Mucosa of stomach (tissue), 1 donor: Measurements from ENCODE around the gene GSC2.

Experiments used
- H3K27me3 ChIP-seq: one replicate; pipeline ENCODE4 v1.7.0; 2013; ENCODE audit warnings: mild to moderate bottlenecking, low read length; ENCODE audit not compliant: control insufficient read depth, insufficient read depth
- H3K36me3 ChIP-seq: one replicate; pipeline ENCODE4 v1.7.0; 2013; ENCODE audit warnings: low read length; ENCODE audit not compliant: control insufficient read depth, insufficient read depth
- H3K4me1 ChIP-seq: one replicate; pipeline ENCODE4 v1.7.0; 2013; ENCODE audit warnings: mild to moderate bottlenecking, low read length; ENCODE audit not compliant: control insufficient read depth, insufficient read depth
- H3K4me3 ChIP-seq: one replicate; pipeline ENCODE4 v1.7.0; 2013; ENCODE audit warnings: low read length
- H3K9ac ChIP-seq: one replicate; pipeline ENCODE4 v1.7.0; 2013; ENCODE audit warnings: mild to moderate bottlenecking, low read length, moderate library complexity
- H3K9me3 ChIP-seq: one replicate; pipeline ENCODE4 v1.7.0; 2013; ENCODE audit warnings: mild to moderate bottlenecking, low read length, moderate library complexity; ENCODE audit not compliant: control insufficient read depth
- donor health status: Pancreatic carcinoma.

The GSC2 gene

GRCh38 chr22:19146215-19146968, 3.7 kb downstream of the GSC2 start:
- Histone ChIP-seq H3K36me3 (no peaks in the 10 kb centered on the region), H3K9me3 (no peaks in the 10 kb centered on the region), H3K9ac (no peak overlapping the region), H3K4me1 (peaks cover 8% of the 10 kb centered on the region), H3K4me3 (no peak overlapping the region), H3K27me3 (peaks cover 39% of the 10 kb centered on the region)

- Histone ChIP-seq H3K9me3 (no peaks in the 10 kb centered on the region), H3K36me3 (peaks cover 18% of the 10 kb centered on the region), H3K4me3 (peak overlapping the region; percentile 91), H3K4me1 (peaks cover 8% of the 10 kb centered on the region), H3K27me3 (peaks cover 22% of the 10 kb centered on the region), H3K9ac (peak overlapping the region; percentile 85)
Measured at GRCh38 chr22:19143967-19144400, 6.1 kb downstream of the GSC2 start.

DNA sequence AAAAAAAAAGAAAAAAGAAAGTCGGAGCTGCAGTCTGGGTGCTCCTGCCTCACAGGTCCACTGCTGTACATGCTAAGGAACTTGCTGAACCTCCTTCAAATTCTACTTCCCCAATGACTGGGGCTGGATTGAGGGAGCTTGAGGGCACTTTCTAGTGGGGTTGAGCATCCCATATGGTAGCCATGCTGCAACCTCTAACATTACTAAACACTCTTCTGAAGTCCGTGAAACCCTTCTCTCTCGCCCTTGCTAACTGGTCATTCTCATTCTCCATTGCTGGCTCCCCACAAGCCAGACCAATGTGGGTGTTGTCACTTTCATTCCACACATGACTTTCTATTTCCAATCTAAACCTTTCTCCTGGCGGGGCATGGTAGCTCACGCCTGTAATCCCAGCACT, 6.9 kb downstream of the GSC2 start:
- H3K27me3 ChIP-seq, result peaks cover 14% of the 10 kb centered on the region
- no peak overlapping the region for H3K9ac ChIP-seq
- H3K4me1 ChIP-seq, result peaks cover 8% of the 10 kb centered on the region
- H3K9me3 ChIP-seq, result no peaks in the 10 kb centered on the region
- peaks cover 25% of the 10 kb centered on the region for H3K36me3 ChIP-seq
- H3K4me3 ChIP-seq, result no peak overlapping the region

GRCh38 chr22:19142394-19142793, 7.7 kb downstream of the GSC2 start:
- Histone ChIP-seq H3K36me3 (peaks cover 30% of the 10 kb centered on the region), H3K4me3 (no peak overlapping the region), H3K9me3 (no peaks in the 10 kb centered on the region), H3K9ac (no peak overlapping the region), H3K4me1 (peaks cover 8% of the 10 kb centered on the region), H3K27me3 (peaks cover 6% of the 10 kb centered on the region)

- Histone ChIP-seq H3K9ac (no peak overlapping the region), H3K4me3 (no peak overlapping the region), H3K36me3 (peaks cover 30% of the 10 kb centered on the region), H3K4me1 (peaks cover 8% of the 10 kb centered on the region), H3K9me3 (no peaks in the 10 kb centered on the region), H3K27me3 (no peaks in the 10 kb centered on the region)
Measured at GRCh38 chr22:19139974-19140373, 10.1 kb downstream of the GSC2 start.

DNA sequence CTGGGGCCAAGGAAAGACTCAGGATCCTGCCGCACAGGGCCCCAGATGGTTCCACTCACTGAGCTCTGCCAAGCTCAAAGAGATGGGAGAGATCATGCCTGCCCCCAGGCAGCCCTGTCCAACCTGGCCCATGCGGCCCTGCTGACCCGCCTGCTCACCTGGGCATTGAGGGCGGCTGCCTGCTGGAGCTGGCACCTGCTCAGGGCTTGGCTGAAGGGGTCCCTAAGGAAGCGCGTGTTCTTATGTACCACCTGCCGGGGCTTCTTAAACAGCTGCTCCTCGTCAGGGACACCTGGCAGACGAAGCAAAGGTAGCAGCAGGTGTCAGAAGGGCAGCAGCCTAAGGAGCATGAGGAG, 11.1 kb downstream of the GSC2 start:
- peaks cover 8% of the 10 kb centered on the region for H3K4me1 ChIP-seq
- no peaks in the 10 kb centered on the region for H3K9me3 ChIP-seq
- H3K27me3 ChIP-seq, result no peaks in the 10 kb centered on the region
- H3K4me3 ChIP-seq, result no peak overlapping the region
- no peak overlapping the region for H3K9ac ChIP-seq
- H3K36me3 ChIP-seq, result peaks cover 30% of the 10 kb centered on the region

- H3K9ac ChIP-seq, result no peak overlapping the region
- H3K27me3 ChIP-seq, result no peaks in the 10 kb centered on the region
- H3K9me3 ChIP-seq, result no peaks in the 10 kb centered on the region
- H3K36me3 ChIP-seq, result peaks cover 30% of the 10 kb centered on the region
- peaks cover 3% of the 10 kb centered on the region for H3K4me1 ChIP-seq
- H3K4me3 ChIP-seq, result no peak overlapping the region
Measured at GRCh38 chr22:19138217-19139000, 11.7 kb downstream of the GSC2 start.

DNA sequence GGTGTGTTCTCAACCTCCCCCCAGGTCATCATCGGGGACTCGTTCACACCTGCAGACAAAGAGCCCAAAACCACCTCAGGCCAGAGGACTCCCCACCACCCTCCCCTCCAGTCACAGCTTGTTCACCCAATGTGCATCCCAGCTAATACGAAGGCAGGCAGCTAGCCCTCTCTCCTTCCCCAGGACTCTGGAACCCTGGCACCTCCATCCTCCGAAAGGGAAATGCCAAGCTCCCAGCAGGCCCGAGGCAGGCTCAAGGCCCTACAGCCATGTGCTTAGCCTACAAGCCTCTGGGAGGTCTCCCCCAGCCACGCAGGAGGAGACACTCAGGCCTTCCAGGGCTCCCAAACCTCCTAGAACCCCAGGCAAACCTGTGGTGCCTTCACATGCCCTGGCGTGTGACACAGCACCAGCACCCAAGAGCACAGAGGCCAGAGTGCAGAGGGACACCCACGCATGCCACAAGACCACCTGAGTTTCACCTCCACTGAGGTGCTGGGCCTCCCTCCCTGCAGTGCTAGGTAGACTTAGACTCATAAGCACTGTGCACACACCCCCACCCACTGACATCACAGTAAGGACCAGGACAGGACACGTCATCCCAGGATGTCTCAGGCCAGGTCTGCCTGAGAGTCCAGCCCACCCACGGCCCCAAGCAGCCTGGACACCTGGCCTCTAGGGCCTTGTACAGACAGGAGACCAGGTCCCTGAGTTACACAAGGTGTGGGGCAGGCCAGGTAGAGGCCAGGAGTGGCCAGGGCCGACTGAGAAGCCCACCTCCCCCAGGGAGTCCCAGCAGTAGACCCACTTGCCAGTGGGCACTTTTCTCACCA, 12.5 kb downstream of the GSC2 start:
- Histone ChIP-seq H3K9me3 (no peaks in the 10 kb centered on the region), H3K4me1 (no peaks in the 10 kb centered on the region), H3K27me3 (no peaks in the 10 kb centered on the region), H3K4me3 (no peak overlapping the region), H3K36me3 (peaks cover 30% of the 10 kb centered on the region), H3K9ac (no peak overlapping the region)

DNA sequence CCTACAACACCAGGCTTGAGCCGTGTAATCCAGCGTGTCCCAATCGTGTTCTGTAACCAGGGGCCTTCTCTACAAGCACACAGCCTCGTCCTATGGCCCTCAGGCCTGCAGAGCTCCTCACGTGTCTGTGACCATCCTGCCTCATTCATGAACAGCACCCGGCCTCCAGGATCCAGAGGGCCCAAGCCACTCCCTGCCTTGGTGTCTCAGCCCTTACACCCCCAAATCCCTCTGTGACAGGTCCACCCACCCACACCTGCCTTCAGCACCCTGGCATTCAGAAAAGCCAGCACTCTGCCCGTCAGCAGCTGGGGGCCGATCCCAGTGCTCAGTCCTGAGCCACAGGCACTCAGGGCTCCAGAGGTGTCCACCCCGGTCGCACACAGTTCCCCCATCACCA, 13.2 kb downstream of the GSC2 start:
- H3K9ac ChIP-seq, result no peak overlapping the region
- no peaks in the 10 kb centered on the region for H3K4me1 ChIP-seq
- peaks cover 30% of the 10 kb centered on the region for H3K36me3 ChIP-seq
- H3K27me3 ChIP-seq, result no peaks in the 10 kb centered on the region
- H3K4me3 ChIP-seq, result no peak overlapping the region
- no peaks in the 10 kb centered on the region for H3K9me3 ChIP-seq

DNA sequence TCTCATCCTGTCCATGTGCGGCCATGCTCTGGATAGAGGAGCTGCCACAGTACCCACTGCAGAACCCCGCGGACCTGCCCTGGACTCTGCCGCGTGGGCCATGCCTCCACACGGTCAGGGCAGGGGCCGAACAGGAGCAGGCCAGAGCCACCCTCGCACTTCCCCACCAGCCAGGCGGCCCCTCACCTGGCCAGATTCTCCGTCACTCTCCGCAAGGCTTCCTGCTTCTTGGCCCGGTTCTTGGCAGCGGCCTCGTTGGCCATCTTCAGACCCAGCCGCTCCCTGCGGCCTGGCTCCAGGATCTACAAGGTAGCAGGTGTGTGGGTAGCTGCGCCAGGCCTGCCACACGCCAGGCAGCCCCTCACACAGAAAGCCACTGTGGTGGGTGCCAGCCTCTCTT, 15.2 kb downstream of the GSC2 start:
- Histone ChIP-seq H3K4me3 (no peak overlapping the region), H3K27me3 (no peaks in the 10 kb centered on the region), H3K9me3 (no peaks in the 10 kb centered on the region), H3K9ac (no peak overlapping the region), H3K4me1 (no peaks in the 10 kb centered on the region), H3K36me3 (peaks cover 21% of the 10 kb centered on the region)

DNA sequence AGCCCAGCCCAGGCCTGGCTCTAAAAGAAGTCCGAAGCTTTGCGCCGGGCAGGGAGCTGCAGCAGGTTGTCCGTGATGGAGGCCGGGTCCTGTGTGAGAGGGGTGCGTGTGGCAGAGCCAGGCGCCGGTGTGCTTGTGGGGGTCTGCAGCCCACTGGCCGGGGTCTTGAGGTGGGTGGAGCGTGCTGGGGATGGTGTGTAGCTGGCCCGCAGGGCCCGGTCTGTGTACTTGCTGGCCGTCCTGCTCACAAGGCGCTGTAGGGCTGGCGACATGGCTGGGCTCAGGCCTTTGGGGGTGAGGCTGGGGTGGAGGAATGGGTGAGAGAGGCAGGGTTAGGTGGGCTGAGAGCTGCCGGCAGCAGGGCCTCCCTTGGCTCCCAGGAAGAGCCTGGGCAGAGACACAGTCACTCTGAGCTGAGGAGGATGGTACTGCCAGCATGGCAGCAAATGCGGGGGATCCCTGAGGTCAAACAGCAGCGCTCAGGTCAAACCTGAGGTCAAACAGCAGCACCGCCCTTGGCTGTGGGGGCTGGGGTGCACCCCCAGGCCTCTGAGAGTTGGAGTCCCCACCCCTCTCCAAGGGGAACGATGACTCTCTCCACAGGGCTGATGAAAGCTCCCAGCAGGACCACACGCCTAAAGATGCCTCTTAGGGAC, 15.8 kb downstream of the GSC2 start:
- no peaks in the 10 kb centered on the region for H3K27me3 ChIP-seq
- no peaks in the 10 kb centered on the region for H3K9me3 ChIP-seq
- peaks cover 15% of the 10 kb centered on the region for H3K36me3 ChIP-seq
- no peak overlapping the region for H3K9ac ChIP-seq
- no peaks in the 10 kb centered on the region for H3K4me1 ChIP-seq
- H3K4me3 ChIP-seq, result no peak overlapping the region
